Smooth muscle cell (in vitro differentiated cells): ENCODE data around the gene RBM34. TPM values are rescaled to one million over a fixed set of nuclear protein-coding genes. Genes with fewer than 3 reads are reported as not detected.

Experiments used
- DNase-seq: peaks from one replicate; lab custom pipeline; 2025; ENCODE audit not compliant: unreplicated experiment; lab: John Stamatoyannopoulos, UW
- H2AFZ ChIP-seq: fragments of 200-600 bp; sonication (generic); 2 replicates; pipeline ENCODE4 v1.6.0; 2016; ENCODE audit warnings: antibody characterized with exemption, low read depth, mild to moderate bottlenecking
- H3F3A ChIP-seq: fragments of 200-600 bp; sonication (generic); 2 replicates; pipeline ENCODE4 v1.6.0; 2017; ENCODE audit warnings: antibody characterized with exemption, low read depth
- H3K27ac ChIP-seq: fragments of 200-600 bp; sonication (generic); 2 replicates; pipeline ENCODE4 v1.5.1; 2016; ENCODE audit warnings: low read depth, mild to moderate bottlenecking
- H3K27me3 ChIP-seq: fragments of 200-600 bp; sonication (generic); 2 replicates; pipeline ENCODE4 v1.6.1; 2016; ENCODE audit warnings: low read depth, mild to moderate bottlenecking
- H3K36me3 ChIP-seq: fragments of 200-600 bp; sonication (generic); 2 replicates; pipeline ENCODE4 v1.5.1; 2016; ENCODE audit warnings: low read depth
- H3K4me1 ChIP-seq: fragments of 200-600 bp; sonication (generic); 2 replicates; pipeline ENCODE4 v1.5.1; 2016; ENCODE audit warnings: low read depth
- H3K4me2 ChIP-seq: fragments of 200-600 bp; sonication (generic); 2 replicates; pipeline ENCODE4 v1.6.0; 2016; ENCODE audit warnings: mild to moderate bottlenecking
- H3K4me3 ChIP-seq: fragments of 200-600 bp; sonication (generic); 2 replicates; pipeline ENCODE4 v1.5.1; 2016; ENCODE audit warnings: mild to moderate bottlenecking
- H3K79me2 ChIP-seq: fragments of 200-600 bp; sonication (generic); 2 replicates; pipeline ENCODE4 v1.6.0; 2016; ENCODE audit warnings: low read depth, mild to moderate bottlenecking
- H3K9ac ChIP-seq: fragments of 200-600 bp; sonication (generic); 2 replicates; pipeline ENCODE4 v1.6.0; 2016; ENCODE audit warnings: low read depth
- H3K9me3 ChIP-seq: fragments of 200-600 bp; sonication (generic); replicated peaks from 2 replicates; pipeline ENCODE4 v1.5.1; 2016; ENCODE audit warnings: low read depth
- H4K20me1 ChIP-seq: fragments of 200-600 bp; sonication (generic); 2 replicates; pipeline ENCODE4 v1.6.0; 2016; ENCODE audit warnings: low read depth
- WGBS: methylation state at CpG from one replicate; pipeline ENCODE4 v1.1.7; 2016; ENCODE audit warnings: low lambda C conversion rate; 5-methylcytosine and 5-hydroxymethylcytosine counted together
- polyA plus RNA-seq: library from polyadenylated mRNA; unstranded; fragments of >200 nt; fragmentation: Nextera tagmentation; extraction: Ambion mirVana; gene quantifications from 2 replicates; pipeline ENCODE4 v1.2.1, GENCODE V29; 2016
- total RNA-seq: library from RNA; depleted of rRNA; stranded (reverse); fragments of >200 nt; gene quantifications from 2 replicates; pipeline ENCODE4 v1.2.3, GENCODE V29; 2014
- TF ChIP-seq, protein P1 (sequence below): fragments of 200-600 bp; sonication (generic); IDR thresholded peaks from 2 replicates; pipeline ENCODE4 v1.5.1; 2017; ENCODE audit warnings: borderline replicate concordance, mild to moderate bottlenecking, antibody characterized with exemption; ENCODE audit not compliant: insufficient read depth, poor library complexity, severe bottlenecking

The RBM34 gene
- total and polyA plus RNA-seq, 2 experiments from 2014 or later, result 59.9 to 68.0 TPM

DNA sequence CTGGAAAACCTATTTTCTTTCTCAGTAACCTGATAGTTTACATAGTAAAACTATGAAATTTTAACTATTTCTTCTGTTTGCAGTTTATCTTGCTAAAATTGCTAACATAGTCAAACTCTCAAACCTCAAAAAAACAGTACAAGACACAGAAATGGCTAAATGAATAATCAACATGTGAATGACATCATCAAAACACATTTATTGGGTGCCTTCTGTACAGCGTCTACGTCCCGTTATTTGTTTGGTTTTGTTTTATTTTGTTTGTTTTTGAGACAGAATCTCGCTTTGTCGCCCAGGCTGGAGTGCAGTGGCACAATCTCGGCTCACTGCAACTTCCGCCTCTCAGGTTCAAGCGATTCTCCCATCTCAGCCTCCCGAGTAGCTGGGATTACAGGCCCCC lies 11.2 kb downstream of the RBM34 start:
- H3K27me3 ChIP-seq, result no peaks in the 10 kb centered on the region
- TF ChIP-seq, protein P1, sequence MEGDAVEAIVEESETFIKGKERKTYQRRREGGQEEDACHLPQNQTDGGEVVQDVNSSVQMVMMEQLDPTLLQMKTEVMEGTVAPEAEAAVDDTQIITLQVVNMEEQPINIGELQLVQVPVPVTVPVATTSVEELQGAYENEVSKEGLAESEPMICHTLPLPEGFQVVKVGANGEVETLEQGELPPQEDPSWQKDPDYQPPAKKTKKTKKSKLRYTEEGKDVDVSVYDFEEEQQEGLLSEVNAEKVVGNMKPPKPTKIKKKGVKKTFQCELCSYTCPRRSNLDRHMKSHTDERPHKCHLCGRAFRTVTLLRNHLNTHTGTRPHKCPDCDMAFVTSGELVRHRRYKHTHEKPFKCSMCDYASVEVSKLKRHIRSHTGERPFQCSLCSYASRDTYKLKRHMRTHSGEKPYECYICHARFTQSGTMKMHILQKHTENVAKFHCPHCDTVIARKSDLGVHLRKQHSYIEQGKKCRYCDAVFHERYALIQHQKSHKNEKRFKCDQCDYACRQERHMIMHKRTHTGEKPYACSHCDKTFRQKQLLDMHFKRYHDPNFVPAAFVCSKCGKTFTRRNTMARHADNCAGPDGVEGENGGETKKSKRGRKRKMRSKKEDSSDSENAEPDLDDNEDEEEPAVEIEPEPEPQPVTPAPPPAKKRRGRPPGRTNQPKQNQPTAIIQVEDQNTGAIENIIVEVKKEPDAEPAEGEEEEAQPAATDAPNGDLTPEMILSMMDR, result no peak
- DNase-seq, result no peak
- WGBS, result 97% methylated on average over 9 of the region's 9 CpGs
- no peak overlapping the region for H3K4me3 ChIP-seq
- no peaks in the 10 kb centered on the region for H3F3A ChIP-seq
- no peaks in the 10 kb centered on the region for H3K9me3 ChIP-seq
- no peaks in the 10 kb centered on the region for H3K4me1 ChIP-seq
- no peak overlapping the region for H3K9ac ChIP-seq
- H3K79me2 ChIP-seq, result peaks cover 17% of the 10 kb centered on the region
- H3K4me2 ChIP-seq, result no peak overlapping the region
- H2AFZ ChIP-seq, result no peak overlapping the region
- H3K36me3 ChIP-seq, result peaks cover 20% of the 10 kb centered on the region
- H3K27ac ChIP-seq, result no peak overlapping the region
- peaks cover 7% of the 10 kb centered on the region for H4K20me1 ChIP-seq

DNA sequence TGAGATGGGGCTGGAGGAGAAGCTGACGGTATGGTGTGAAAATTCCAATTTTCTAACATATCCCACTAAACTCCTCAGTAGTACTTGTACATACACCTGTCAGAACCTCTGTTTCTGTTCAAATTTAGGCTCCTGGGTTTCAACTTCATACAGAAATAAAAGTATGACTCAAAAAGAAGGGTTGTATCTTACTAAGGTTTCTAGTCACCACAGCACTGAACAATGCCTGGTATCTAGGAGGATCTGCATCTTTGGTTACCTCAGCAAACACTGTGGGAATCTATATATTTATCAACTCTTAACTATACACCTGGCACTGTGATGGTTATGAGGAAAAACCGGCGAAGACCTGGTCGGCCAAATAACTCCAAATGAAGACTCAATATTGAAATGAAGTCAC lies 13.8 kb downstream of the RBM34 start:
- no peak overlapping the region for H3K4me2 ChIP-seq

DNA sequence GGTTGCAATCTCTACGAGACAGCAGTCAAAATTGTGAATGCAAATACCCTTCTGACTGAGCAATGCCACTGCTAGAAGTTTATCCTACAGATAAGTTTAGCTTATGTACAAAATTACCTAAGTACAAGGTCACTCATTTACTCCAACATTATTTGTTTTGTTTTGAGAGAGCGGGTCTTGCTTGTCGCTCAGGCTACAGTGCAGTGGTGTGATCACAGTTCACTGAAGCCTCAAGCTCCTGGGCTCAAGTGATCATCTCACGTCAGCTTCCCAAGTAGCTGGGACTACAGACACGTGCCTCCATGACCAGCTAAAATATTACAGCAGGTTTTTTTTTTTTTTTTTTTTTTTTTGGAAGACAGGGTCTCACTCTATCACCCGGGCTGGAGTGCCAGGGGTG lies 15.4 kb downstream of the RBM34 start:
- 94% methylated on average over 6 of the region's 6 CpGs for WGBS
- H3K9ac ChIP-seq, result no peak overlapping the region
- no peaks in the 10 kb centered on the region for H3K9me3 ChIP-seq
- peaks cover 14% of the 10 kb centered on the region for H3K36me3 ChIP-seq
- no peak overlapping the region for H3K4me2 ChIP-seq
- H3K4me3 ChIP-seq, result no peak overlapping the region
- peaks cover 34% of the 10 kb centered on the region for H3K79me2 ChIP-seq
- H4K20me1 ChIP-seq, result peaks cover 7% of the 10 kb centered on the region
- DNase-seq, result no peak
- H2AFZ ChIP-seq, result no peak overlapping the region
- H3K27me3 ChIP-seq, result no peaks in the 10 kb centered on the region
- TF ChIP-seq, protein P1, result no peak
- H3K4me1 ChIP-seq, result no peaks in the 10 kb centered on the region
- no peaks in the 10 kb centered on the region for H3F3A ChIP-seq
- H3K27ac ChIP-seq, result no peak overlapping the region

More for the DNA sequence above, 13.8 kb downstream of the RBM34 start:
- no peak overlapping the region for H3K9ac ChIP-seq
- peaks cover 7% of the 10 kb centered on the region for H4K20me1 ChIP-seq
- no peaks in the 10 kb centered on the region for H3F3A ChIP-seq
- H2AFZ ChIP-seq, result no peak overlapping the region
- H3K9me3 ChIP-seq, result no peaks in the 10 kb centered on the region
- no peaks in the 10 kb centered on the region for H3K27me3 ChIP-seq
- H3K4me1 ChIP-seq, result no peaks in the 10 kb centered on the region
- no peak overlapping the region for H3K27ac ChIP-seq
- H3K79me2 ChIP-seq, result peaks cover 34% of the 10 kb centered on the region
- WGBS, result 97% methylated on average over 4 of the region's 4 CpGs
- TF ChIP-seq, protein P1, result no peak
- H3K4me3 ChIP-seq, result no peak overlapping the region
- peaks cover 17% of the 10 kb centered on the region for H3K36me3 ChIP-seq
- DNase-seq, result no peak

DNA sequence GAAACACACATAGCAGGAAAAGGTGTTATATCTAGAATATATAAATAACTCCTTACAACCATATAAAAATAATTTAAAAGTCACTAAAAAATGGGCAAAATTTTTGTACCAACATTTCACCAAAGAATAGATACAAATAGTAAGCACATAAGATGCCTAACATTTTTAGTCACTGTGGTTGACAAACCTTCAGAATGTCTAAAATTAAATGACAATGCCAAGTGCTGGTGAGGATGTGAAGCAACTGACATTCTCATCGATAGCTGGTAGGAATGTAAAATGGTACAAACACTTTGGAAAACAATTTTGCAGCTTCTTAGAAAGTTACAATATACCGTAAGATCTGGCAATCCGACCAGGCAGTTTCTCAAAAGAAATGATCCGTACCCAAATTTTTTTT lies 18.1 kb downstream of the RBM34 start:
- Histone ChIP-seq H4K20me1 (peaks cover 4% of the 10 kb centered on the region), H3K27ac (no peak overlapping the region), H3K4me1 (no peaks in the 10 kb centered on the region), H3K4me2 (no peak overlapping the region), H3K36me3 (peaks cover 14% of the 10 kb centered on the region), H3K4me3 (no peak overlapping the region), H3K27me3 (no peaks in the 10 kb centered on the region), H3K9me3 (no peaks in the 10 kb centered on the region), H2AFZ (no peak overlapping the region), H3K9ac (no peak overlapping the region), H3F3A (no peaks in the 10 kb centered on the region), H3K79me2 (peaks cover 34% of the 10 kb centered on the region)
- TF ChIP-seq, protein P1, result no peak
- no peak for DNase-seq
- WGBS, result 88% methylated on average over 4 of the region's 4 CpGs
